HL-60/S4 (cell line): ENCODE results near the gene CCDC154.

Source experiments
- in situ Hi-C: fragments of 300-500 bp; cut with MboI; formaldehyde crosslinking; loops from 2 replicates; pipeline ENCODE4 v1.14.3; 2022; ENCODE audit warnings: low sequenced_read_pairs

The CCDC154 gene

GRCh38 chr16:1398351-1398750 lies 46.0 kb downstream of the CCDC154 start:
- in situ Hi-C loops = no loop called here

- in situ Hi-C loops = no loop called here
These were observed 46.6 kb downstream of the CCDC154 start for GRCh38 chr16:1397779-1398178.

- in situ Hi-C loops = no loop called here
These were observed 48.8 kb downstream of the CCDC154 start for GRCh38 chr16:1395444-1396031.

- in situ Hi-C loops = no loop called here
These were observed 49.9 kb downstream of the CCDC154 start for GRCh38 chr16:1394367-1394951.

- in situ Hi-C loops = no loop called here
These were observed 50.7 kb downstream of the CCDC154 start for GRCh38 chr16:1393613-1394176.

- in situ Hi-C loops = no loop called here
These were observed 51.5 kb downstream of the CCDC154 start for GRCh38 chr16:1392826-1393225.

GRCh38 chr16:1390239-1390779 lies 54.0 kb downstream of the CCDC154 start:
- in situ Hi-C loops = no loop called here

- in situ Hi-C loops = no loop called here
These were observed 54.6 kb downstream of the CCDC154 start for GRCh38 chr16:1389762-1390161.

- in situ Hi-C loops = no loop called here
These were observed 57.0 kb downstream of the CCDC154 start for GRCh38 chr16:1387331-1387730.

- in situ Hi-C loops = no loop called here
These were observed 59.1 kb downstream of the CCDC154 start for GRCh38 chr16:1385232-1385631.
